ENCODE measurements around the gene GLRX5.
"Not testable (repeated sequence)": the region's sequence is repeated elsewhere in the genome, so short reads cannot be mapped to it uniquely, and the experiment has no call there.

DNA sequence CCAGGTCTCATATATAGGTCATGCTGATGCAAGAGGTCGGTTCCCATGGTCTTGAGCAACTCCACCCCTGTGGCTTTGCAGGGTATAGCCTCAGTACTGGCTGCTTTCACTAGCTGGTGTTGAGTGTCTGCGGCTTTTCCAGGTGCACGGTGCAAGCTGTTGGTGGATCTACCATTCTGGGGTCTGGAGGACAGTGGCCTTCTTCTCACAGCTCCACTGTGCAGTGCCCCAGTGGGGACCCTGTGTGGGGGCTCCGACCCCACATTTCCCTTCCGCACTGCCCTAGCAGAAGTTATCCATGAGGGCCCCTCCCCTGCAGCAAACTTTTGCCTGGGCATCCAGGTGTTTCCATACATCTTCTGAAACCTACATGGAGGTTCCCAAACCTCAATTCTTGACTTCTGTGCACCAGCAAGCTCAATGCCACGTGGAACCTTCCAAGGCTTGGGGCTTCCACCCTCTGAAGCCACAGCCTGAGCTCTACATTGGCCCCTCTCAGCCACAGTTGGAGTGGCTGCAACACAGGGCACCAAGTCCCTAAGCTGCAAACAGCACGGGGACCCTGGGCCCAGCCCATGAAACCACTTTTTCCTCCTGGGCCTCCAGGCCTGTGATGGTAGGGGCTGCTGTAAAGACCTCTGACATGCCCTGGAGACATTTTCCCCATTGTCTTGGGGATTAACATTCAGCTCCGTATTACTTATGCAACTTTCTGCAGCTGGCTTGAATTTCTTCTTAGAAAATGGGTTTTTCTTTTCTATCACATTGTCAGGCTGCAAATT is 49.2 kb downstream of the GLRX5 start:
- not testable (repeated sequence) for TF ChIP-seq EZH2 (IDR thresholded peaks at IDR 0.05; ENCODE audit: borderline replicate concordance, low read depth, low read length, poor library complexity, severe bottlenecking)
- TF ChIP-seq, protein P1, sequence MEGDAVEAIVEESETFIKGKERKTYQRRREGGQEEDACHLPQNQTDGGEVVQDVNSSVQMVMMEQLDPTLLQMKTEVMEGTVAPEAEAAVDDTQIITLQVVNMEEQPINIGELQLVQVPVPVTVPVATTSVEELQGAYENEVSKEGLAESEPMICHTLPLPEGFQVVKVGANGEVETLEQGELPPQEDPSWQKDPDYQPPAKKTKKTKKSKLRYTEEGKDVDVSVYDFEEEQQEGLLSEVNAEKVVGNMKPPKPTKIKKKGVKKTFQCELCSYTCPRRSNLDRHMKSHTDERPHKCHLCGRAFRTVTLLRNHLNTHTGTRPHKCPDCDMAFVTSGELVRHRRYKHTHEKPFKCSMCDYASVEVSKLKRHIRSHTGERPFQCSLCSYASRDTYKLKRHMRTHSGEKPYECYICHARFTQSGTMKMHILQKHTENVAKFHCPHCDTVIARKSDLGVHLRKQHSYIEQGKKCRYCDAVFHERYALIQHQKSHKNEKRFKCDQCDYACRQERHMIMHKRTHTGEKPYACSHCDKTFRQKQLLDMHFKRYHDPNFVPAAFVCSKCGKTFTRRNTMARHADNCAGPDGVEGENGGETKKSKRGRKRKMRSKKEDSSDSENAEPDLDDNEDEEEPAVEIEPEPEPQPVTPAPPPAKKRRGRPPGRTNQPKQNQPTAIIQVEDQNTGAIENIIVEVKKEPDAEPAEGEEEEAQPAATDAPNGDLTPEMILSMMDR (conservative IDR thresholded peaks at IDR 0.05; ENCODE audit: low read depth, low read length) = not testable (repeated sequence)
